Measurements from ENCODE around the gene PATZ1. TPM values are rescaled to one million over a fixed set of nuclear protein-coding genes. Genes with fewer than 3 reads are reported as not detected.

PATZ1 gene
- polyA plus RNA-seq, 1 of the 3 experiments (the other 2 are of a cell fraction) = 21.8 TPM

GRCh38 chr22:31277741-31278140, 68.4 kb downstream of the PATZ1 start:
- POLR2A ChIA-PET = no interaction called here
- peaks cover 18% of the 10 kb centered on the region for H3F3A ChIP-seq (replicated peaks; ENCODE audit: insufficient read depth)
- no peaks in the 10 kb centered on the region for H3K27me3 ChIP-seq (ENCODE audit: insufficient read depth)
- H4K20me1 ChIP-seq (ENCODE audit: insufficient read depth) = no peaks in the 10 kb centered on the region
- H3K9me2 ChIP-seq = no peaks in the 10 kb centered on the region
- H3K27ac ChIP-seq (ENCODE audit: low read depth in 2 of 2, low read length in 1 of 2) = no peak overlapping the region; a peak in 1 of 4 replicates
- WGBS (ENCODE audit: low lambda C conversion rate) = 88% methylated on average over 5 of the region's 5 CpGs
- H3K79me2 ChIP-seq (ENCODE audit: insufficient read depth) = no peaks in the 10 kb centered on the region
- no peak for DNase-seq
- no peak overlapping the region for H2AFZ ChIP-seq (ENCODE audit: low read depth)
- no peak overlapping the region for H3K4me3 ChIP-seq (ENCODE audit: low read depth in 2 of 2, low read length in 1 of 2)
- H3K4me2 ChIP-seq = no peak overlapping the region
- CTCF ChIA-PET = interaction anchor here (0.7 to 3.1 kb wide), 5 partner anchors 13 to 65 kb away, joined by 3 to 14 read pairs (median 3); partner anchors contain the start of gene LIMK2
- H3K9ac ChIP-seq = no peak overlapping the region
- TF ChIP-seq USF2 (IDR thresholded peaks at IDR 0.05; ENCODE audit: borderline replicate concordance, low read depth, low read length) (no peak), JUND (IDR thresholded peaks at IDR 0.05) (no peak), YY1 (IDR thresholded peaks at IDR 0.05; ENCODE audit: low read depth) (no peak), RFX5 (IDR thresholded peaks at IDR 0.05; ENCODE audit: low read length) (no peak), EZH2phosphoT487 (IDR thresholded peaks at IDR 0.05; ENCODE audit: borderline replicate concordance, low read depth) (no peak), SIN3A (IDR thresholded peaks at IDR 0.05; ENCODE audit: borderline replicate concordance, low read depth, low read length) (no peak), REST (IDR thresholded peaks at IDR 0.05; ENCODE audit: low read depth, low read length) (no peak), MEF2A (IDR thresholded peaks at IDR 0.05; ENCODE audit: borderline replicate concordance, low read depth) (no peak), CHD2 (IDR thresholded peaks at IDR 0.05; ENCODE audit: low read length, partially characterized antibody) (no peak), RCOR1 (IDR thresholded peaks at IDR 0.05; ENCODE audit: low read length) (no peak), TAF1 (IDR thresholded peaks at IDR 0.05; ENCODE audit: borderline replicate concordance, low read depth, low read length) (no peak), EP300 (IDR thresholded peaks at IDR 0.05; ENCODE audit: borderline replicate concordance in 1 of 2, low read depth in 1 of 2, low read length in 1 of 2) (no peak)
- no peaks in the 10 kb centered on the region; a peak in 1 of 4 replicates for H3K4me1 ChIP-seq (ENCODE audit: control insufficient read depth in 1 of 2, insufficient read depth in 2 of 2, low read depth in 1 of 2, low read length in 1 of 2)
- no peaks in the 10 kb centered on the region for H3K9me3 ChIP-seq
- peaks cover 36 to 73% of the 10 kb centered on the region in 2 experiments for H3K36me3 ChIP-seq (replicated peaks in 1 of 2; ENCODE audit: control insufficient read depth in 1 of 2, insufficient read depth in 2 of 2, low read length in 1 of 2)

All from SK-N-SH (cell line).